Stimulated activated CD8-positive, alpha-beta memory T cell treated with anti-CD3 and anti-CD28 coated beads, Interleukin-15, amount 100 ng/mL, for 24 hours (primary cell): Measurements from ENCODE around the gene RPL28.

Experiments used
- DNase-seq: peaks from one replicate; pipeline ENCODE4 v3.0.0-alpha.2; 2020; ENCODE audit warnings: low read depth

RPL28 gene

DNA sequence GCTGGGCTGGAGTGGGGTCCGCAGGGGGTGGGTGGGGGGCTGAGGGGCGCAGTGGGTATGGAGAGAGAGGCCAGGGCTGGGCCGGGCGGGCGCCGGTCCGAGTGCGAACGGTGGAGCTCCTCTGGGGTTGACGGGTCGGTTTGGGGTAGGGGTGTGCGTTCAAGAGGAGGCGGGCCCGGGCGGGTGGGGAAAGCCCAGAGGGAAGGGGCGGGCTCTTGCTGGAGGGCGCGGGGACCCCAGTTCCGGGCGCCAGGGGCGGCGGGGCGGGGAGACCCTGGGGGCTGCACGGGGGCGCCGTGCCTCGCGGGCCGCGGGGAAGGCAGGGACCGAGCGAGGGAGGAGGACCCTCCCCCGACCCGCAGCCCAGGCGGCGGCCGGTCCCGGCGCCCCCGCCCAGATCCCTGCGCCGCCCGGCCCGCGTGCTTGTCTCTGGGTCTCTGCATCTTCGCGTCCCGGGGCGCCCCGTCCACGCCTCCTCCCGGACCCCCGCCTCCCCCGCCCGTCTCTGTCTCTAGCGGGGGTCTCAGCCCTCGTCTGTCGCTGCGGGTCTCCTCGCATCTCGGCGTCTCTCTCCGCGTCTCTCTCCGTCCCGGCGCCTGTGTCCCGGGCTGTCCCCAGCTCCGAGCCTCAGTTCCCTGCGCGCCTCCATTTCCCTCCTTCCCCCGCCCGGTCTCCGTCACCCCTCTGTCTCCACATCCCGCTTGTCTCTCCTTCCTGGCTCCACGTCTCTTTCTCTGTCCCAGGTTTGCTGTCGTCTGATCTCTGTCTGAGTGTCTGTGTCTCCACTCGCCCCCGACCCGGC lies 65.6 kb downstream of the RPL28 start:
- DNase-seq, result no peak

DNA sequence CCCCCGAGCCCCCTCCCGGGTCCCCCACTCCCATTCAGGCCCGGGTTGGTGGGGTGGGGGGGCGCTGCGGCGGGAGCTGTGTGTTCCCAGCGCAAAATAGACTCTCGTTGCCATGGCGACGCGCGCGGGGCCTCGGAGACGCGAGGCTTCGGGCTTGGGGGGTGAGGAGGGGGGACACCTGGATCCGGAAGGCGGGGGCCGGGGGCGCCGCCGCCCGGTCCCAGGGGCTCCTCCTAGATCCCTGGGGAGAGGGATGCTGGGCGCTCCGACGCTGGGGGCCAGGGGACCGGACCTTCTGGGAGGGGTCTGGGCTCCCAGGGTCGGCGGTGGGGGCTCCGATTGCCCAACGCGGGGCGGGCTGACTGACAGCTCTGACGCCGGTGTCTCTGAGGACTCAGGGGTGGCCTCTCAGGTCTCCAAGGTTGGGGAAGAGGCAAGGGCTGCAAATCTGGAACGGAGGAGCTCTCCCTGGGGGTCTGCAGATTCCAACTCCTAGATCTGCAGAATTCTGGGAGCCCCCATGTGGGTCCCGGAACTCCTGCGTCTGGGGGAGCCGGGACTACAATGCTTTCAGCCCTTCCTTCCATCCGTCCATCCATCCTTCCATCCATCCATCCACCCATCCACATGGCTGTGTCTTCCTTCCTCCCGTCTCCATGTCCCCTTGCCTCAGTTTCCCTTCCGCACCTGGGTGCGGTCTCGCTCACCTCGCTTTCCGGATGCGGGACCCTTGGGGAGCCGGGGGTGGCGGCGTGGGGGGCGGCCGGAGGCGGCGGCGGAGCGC lies 66.4 kb downstream of the RPL28 start:
- DNase-seq, result no peak
